A673 (cell line): ENCODE measurements around the gene MAP7D3.

ENCODE experiments used
- CTCF ChIP-seq: fragments of 300-800, 200-600 bp; sonication (generic); conservative IDR thresholded peaks from 2 replicates; pipeline ENCODE4 v1.5.1; 2017; ENCODE audit warnings: low read depth, mild to moderate bottlenecking, antibody characterized with exemption, low read length, moderate library complexity, mixed read lengths
- EZH2 ChIP-seq: fragments of 200-600 bp; sonication (generic); IDR thresholded peaks from 2 replicates; pipeline ENCODE4 v1.6.1; 2017; ENCODE audit warnings: borderline replicate concordance, low read depth, mild to moderate bottlenecking, mixed read lengths, antibody characterized with exemption, low read length; ENCODE audit not compliant: poor library complexity, severe bottlenecking

GRCh38 chrX:136193771-136194170 lies 57.4 kb downstream of the MAP7D3 start:
- TF ChIP-seq CTCF (no peak), EZH2 (no peak)
